ACHN (cell line): ENCODE measurements around the gene NEURL1.

Experiments
- DNase-seq: peaks from one replicate; pipeline ENCODE4 v3.0.0-alpha.2; 2015
- in situ Hi-C: cut with HindIII; loops from 2 replicates; pipeline ENCODE4 v1.10.0; 2017; ENCODE audit warnings: low sequenced_read_pairs, low pct_ligation_motif_present, low pct_unique_long_range_greater_than_20kb

NEURL1 gene

GRCh38 chr10:103585011-103585405 is 91.5 kb downstream of the NEURL1 start:
- in situ Hi-C loops, result no loop called here
- no peak for DNase-seq

DNA sequence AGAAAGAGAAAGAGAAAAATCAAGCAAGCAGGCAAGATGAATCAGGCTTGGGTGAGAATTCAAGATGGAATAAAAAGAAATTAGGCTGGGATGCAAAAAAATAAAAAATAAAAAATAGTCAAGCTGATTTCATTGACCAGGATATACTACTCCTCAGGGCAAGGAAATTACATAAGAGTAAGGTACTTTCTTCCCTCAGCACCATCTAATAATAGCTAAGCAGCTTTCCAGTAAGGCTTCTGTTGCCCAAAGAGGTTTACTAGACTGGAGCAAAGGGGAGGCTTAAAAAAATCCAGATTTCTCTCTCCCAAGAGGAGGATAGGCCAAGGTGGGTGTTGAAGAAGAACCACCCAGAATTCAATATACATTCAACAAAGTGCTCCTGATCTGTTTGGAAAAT is 93.6 kb downstream of the NEURL1 start:
- DNase-seq, result no peak
- in situ Hi-C loops, result no loop called here

DNA sequence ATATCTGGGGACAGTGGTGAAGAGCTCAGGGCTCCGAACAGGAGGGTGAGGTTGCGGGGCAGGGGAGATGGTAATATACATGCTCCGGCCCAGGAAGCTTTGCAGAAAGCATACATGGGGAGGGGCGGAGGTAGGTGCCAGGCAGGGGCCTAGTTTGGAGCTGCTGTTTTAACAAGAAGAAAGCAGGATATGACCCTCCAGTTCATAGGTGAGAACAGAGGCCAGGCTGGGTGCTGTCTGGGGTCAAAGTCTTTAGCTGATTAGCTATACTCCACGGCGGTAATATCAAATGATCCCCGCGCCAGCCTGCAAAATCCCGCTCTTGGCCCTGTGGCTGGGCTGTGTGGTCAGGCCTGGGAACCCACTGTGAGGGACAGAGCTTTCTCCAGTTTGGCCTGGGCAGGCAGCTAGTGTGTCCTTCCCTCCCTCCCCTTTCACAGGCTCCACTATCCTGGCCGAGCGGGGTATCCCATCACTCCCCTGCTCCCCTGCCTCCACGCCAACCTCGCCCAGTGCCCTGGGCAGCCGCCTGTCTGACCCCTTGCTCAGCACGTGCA is 95.6 kb downstream of the NEURL1 start:
- DNase-seq, result no peak
- in situ Hi-C loops, result no loop called here

- in situ Hi-C loops, result no loop called here
- no peak for DNase-seq
Measured at GRCh38 chr10:103590060-103590459, 96.6 kb downstream of the NEURL1 start.

- DNase-seq, result no peak
- in situ Hi-C loops, result no loop called here
Measured at GRCh38 chr10:103590744-103591291, 97.3 kb downstream of the NEURL1 start.

DNA sequence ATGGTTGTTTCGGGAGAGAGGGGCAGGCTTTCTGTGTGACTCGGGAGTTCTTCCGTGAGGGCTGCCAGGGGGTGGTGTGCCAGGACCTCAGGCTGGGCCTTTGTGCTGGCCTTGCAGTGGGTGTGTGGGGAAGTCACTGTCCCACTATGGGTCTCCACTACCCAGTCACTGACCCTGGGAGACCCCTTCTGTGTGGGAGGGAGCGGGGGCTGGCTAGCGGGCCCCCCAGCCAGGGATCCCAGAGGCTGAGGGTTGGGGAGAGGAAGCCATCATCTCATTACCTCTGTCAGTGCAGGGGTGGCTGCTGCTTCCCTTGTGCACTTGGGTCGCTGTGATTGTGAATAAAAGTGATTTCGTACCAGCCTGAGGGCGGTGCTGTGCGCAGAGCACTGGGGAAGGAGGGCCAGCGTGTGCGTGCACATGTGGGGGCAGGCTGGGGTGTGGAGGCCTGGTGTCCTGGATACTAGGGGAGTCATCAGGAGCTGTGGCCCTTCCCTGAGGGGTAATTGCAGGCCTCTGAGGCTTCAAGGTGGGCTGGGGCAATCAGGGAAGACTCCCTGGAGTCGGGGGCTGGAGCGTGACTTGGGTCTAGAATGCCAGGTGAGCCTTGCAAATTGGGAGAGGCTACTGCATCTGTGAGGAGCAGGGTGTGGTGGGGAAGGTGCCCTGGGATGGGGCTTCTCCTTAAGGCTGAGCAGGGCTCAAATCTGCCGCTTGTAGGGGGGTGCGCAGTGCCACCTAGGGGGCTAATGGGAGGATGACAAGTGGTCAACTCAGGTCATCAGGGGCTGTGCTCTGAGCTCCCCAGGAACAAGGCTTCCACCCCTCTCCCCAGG is 98.9 kb downstream of the NEURL1 start:
- peak; percentile 50 for DNase-seq
- in situ Hi-C loops, result no loop called here

DNA sequence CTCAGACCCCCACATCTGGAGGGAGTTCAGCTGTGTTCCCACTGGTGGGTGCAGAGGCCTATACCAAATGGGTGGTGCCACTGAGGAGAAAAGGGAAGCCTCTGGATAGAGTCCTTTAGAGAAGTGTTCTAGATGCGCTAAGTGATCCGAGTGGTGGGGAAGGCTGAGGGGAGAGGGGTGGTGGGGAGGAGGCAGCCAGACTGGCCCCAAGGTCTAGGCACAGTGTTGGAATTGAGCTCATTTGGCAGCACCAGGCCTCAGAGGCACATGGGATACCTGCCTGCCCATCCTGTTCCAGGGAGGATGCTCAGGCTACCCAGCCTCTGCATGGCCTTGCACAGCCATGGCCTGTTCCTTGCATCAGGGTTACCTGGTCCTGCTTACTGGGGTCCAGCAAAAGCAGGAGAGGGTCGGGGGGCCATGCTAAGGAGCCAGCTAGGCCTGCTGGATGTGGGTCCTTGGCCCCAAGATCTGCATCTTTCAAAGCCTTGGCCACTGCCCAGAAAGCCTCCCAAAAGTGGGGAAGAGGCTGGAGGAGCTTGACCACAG is 99.6 kb downstream of the NEURL1 start:
- DNase-seq, result no peak
- in situ Hi-C loops, result no loop called here

- in situ Hi-C loops, result no loop called here
Measured at GRCh38 chr10:103595933-103596726, 102.6 kb downstream of the NEURL1 start.

DNA sequence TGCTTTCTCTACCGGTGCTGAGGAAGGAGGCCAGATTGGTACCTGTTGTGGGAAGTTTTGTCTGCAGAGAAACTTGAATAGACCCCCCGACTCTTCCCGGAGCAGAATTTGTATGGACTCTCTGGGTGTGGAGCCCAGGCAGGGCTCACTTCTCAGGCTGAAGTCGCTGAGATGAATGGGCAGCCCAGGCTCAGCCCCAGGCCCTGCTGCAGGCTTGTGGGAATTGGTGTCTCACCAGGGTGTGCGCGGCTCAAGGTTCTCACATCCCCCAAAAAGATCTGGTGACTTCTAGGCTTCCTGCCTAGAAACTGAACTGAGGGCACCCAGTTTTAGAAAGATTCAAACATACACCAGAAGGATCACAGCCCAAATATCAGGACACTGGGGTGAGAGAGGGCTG is 103.5 kb downstream of the NEURL1 start:
- in situ Hi-C loops, result no loop called here
- no peak for DNase-seq

More at GRCh38 chr10:103595933-103596726, 102.6 kb downstream of the NEURL1 start:
- no peak for DNase-seq

- peak; percentile 65 for DNase-seq
- in situ Hi-C loops, result no loop called here
Measured at GRCh38 chr10:103598654-103599115, 105.2 kb downstream of the NEURL1 start.

- DNase-seq, result no peak
- in situ Hi-C loops, result no loop called here
Measured at GRCh38 chr10:103599211-103599610, 105.7 kb downstream of the NEURL1 start.

DNA sequence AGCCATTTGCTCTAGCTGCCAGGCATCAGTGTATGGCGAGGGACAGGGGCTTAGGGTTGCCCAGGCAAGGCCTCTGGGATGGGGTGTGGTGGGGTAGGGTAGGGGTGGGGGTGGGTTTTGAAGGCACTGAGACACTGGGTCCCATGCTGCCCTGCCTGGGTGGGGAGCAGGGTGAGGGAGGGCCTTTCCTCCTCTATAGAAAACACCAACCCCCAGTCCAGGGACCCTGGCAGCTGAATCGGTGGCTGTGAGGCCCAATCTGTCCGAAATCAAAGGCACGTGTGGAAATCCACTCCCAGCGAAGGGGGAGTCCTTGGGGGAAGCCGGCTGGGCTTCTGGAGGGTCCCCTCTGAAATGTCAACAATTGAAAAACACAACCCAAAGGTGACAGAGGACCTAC is 106.4 kb downstream of the NEURL1 start:
- in situ Hi-C loops, result no loop called here

GRCh38 chr10:103600325-103600724 is 106.8 kb downstream of the NEURL1 start:
- in situ Hi-C loops, result no loop called here
- no peak for DNase-seq

More for the DNA sequence above, 106.4 kb downstream of the NEURL1 start:
- no peak for DNase-seq

DNA sequence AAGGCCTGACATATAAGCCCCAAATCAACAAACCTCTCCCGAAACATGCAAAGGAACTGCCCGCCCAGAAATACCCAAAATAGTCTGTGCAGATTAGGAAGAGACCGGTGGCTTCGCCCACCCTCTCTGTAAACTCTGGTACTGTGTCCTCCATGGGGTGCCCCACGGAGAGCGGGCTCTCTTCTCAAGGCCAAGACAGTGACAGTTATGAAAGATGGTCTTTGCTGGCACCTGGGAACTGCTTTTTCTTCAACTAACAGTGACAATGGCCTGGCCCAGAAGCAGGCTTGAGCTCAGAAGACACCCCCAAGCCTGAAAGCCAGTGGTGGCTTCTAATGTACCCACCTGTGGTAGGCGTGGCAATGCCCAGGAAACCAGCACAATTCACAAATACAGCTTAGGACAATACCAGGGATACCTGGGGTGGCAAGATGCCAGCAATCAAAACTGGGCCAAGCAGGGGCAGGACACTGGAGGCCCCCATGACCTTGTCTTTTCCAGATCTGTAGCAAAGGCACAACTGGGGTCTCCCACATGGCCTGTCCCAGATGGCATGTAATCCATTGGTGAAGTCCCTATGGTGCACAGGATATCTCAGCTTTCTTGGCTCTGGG is 107.6 kb downstream of the NEURL1 start:
- in situ Hi-C loops, result no loop called here

DNA sequence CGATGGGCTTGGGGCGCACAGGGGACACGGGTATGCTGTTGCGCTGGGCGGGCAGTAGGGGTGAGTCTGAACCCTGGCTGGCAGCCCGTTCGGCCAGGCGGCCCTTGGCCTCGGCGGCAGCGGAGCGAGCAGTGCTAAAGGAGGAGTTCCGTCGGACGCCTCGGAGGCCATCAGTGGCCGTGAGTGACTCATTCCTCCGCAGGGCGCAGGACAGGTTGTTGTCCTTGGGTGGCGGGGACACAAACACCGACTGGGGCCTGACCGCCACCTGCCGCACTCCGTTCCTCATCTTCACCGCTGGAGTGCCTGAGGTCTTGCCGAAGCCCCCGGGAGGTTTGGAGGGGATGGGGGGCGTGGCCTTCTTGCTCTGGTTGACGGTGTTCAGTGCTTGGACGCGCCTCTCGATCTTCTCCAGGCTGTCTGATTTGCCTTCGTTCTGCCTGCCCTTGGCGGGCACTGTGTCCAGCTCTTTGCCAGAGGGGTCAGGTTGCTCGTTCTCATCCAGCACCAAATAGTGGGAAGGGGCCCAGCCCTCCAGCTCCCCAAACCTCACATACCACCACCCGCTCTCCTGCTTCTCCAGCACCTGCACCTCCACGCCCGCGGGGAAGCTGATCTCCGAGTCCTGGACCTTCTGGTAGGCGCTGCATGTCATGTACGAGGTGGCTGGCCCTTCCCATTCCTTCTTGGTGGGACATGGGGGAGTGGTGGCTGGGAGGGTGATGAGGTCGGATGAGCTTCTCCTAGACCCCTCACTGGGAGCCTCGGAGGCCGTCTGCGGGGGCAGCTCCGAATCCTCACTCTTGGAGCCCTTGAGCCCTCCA is 108.7 kb downstream of the NEURL1 start:
- in situ Hi-C loops, result no loop called here
- DNase-seq, result no peak

More for the DNA sequence above, 107.6 kb downstream of the NEURL1 start:
- no peak for DNase-seq

- in situ Hi-C loops, result no loop called here
- no peak for DNase-seq
Measured at GRCh38 chr10:103602852-103603155, 109.3 kb downstream of the NEURL1 start.

DNA sequence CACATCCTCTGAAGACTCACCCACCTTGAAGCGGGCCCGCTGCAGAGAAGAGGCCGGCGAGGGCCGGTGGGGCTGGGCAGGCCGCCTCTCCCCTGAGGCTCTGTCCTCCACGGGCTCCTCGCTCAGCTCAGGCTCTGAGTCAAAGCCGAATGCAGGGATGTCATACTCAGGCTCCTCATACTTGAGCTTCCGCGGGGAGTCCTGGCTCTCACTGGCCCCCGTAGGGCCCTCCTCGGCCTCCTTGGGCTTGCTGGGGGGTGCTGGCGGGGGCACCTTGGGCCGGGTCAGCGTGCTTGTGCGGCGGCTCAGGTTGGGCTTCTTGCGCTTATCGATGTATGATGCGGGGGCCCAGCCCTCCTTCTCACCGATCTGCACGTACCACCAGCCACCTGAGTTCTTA is 109.9 kb downstream of the NEURL1 start:
- no peak for DNase-seq
- in situ Hi-C loops, result no loop called here
